H1 (cell line): ENCODE measurements around the gene PMF1. TPM values are rescaled to one million over a fixed set of nuclear protein-coding genes. Genes with fewer than 3 reads are reported as not detected.

ENCODE experiments used
- CTBP2 ChIP-seq: IDR thresholded peaks from 2 replicates; pipeline ENCODE4 v1.7.0; 2011; ENCODE audit warnings: borderline replicate concordance, mild to moderate bottlenecking, moderate library complexity, mixed read lengths, low read length; ENCODE audit not compliant: insufficient read depth, insufficient read length
- POLR2AphosphoS5 ChIP-seq: IDR thresholded peaks from 2 replicates; pipeline ENCODE4 v1.6.1; 2011; ENCODE audit warnings: low read depth, low read length
- TCF12 ChIP-seq: IDR thresholded peaks from 2 replicates; pipeline ENCODE4 v1.6.1; 2011; ENCODE audit warnings: low read depth, mild to moderate bottlenecking, low read length
- YY1 ChIP-seq: IDR thresholded peaks from 2 replicates; pipeline ENCODE4 v1.6.1; 2011; ENCODE audit warnings: low read depth, mild to moderate bottlenecking, low read length
- polyA plus RNA-seq, 7 experiments: library from polyadenylated mRNA; depleted of rRNA in 3 of 7; stranded (reverse) in 5 of 7; unstranded in 2 of 7; fragments of >200 nt in 5 of 7; fragments of 200-250 nt in 2 of 7; gene quantifications; 1 replicate in 5 of 7; 2 replicates in 1 of 7; 4 replicates in 1 of 7; pipeline versions ENCODE4 v1.2.1 to v1.2.3, GENCODE V29; 2011 to 2013; ENCODE audit warnings: missing spikeins in 2 of 7, mixed read lengths in 2 of 7
- total RNA-seq: library from RNA; stranded (reverse); fragmentation: NEBNext Ultra II Directional; extraction: Animal tissue kit (Norgen Biotek cat#: 25700); gene quantifications from 2 replicates; pipeline ENCODE4 v1.2.1, GENCODE V29; 2021
- TF ChIP-seq, protein P1 (sequence below): fragments of 300-600 bp; sonication (generic); IDR thresholded peaks from 2 replicates; pipeline ENCODE4 v1.7.1; 2012; ENCODE audit warnings: low read length, moderate library complexity, mild to moderate bottlenecking, inconsistent platforms; ENCODE audit not compliant: insufficient replicate concordance

Gene PMF1
- total and polyA plus RNA-seq, 2 of the 8 experiments (the other 6 are each of a cell fraction or from before 2014, with no cell fraction given) = 113 to 296 TPM

DNA sequence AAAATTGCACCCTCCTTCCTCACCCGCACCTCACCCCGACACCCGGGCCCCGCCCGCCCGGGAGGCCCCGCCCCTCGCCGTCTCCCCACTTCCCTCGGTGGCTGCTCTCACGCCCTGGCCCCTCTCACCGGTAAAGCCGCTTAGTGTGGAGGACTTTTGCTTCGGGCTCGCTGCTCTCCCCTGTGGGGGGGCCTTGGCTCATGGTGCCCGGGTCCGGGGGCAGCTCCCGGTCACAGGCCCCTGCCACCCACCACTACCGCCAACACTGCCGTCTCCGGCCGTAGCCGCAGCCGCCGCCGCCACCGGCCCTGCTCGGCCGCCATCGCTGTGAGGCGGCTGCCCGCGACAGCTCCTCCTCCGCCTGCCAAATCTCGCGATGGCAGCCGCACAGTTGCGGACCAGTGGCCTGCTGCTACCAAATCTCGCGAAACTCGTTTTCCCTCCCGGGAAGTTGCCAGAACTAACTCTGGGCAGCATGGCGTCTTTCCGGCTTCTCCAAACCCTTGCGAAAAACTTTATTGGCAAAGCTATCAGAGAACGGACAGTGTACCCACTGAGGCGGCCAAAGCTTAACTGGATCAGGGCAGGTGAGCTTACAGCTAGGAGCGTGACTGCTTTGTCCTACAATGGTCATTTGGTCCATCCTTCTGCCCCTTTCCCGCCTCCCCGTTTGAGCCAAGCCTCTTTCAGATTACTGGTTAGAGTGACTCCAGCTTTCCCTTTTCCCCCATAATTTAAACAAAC is 69.8 kb downstream of the PMF1 start, which contains the start of gene SMG5 (continued):
- TF ChIP-seq, protein P1, sequence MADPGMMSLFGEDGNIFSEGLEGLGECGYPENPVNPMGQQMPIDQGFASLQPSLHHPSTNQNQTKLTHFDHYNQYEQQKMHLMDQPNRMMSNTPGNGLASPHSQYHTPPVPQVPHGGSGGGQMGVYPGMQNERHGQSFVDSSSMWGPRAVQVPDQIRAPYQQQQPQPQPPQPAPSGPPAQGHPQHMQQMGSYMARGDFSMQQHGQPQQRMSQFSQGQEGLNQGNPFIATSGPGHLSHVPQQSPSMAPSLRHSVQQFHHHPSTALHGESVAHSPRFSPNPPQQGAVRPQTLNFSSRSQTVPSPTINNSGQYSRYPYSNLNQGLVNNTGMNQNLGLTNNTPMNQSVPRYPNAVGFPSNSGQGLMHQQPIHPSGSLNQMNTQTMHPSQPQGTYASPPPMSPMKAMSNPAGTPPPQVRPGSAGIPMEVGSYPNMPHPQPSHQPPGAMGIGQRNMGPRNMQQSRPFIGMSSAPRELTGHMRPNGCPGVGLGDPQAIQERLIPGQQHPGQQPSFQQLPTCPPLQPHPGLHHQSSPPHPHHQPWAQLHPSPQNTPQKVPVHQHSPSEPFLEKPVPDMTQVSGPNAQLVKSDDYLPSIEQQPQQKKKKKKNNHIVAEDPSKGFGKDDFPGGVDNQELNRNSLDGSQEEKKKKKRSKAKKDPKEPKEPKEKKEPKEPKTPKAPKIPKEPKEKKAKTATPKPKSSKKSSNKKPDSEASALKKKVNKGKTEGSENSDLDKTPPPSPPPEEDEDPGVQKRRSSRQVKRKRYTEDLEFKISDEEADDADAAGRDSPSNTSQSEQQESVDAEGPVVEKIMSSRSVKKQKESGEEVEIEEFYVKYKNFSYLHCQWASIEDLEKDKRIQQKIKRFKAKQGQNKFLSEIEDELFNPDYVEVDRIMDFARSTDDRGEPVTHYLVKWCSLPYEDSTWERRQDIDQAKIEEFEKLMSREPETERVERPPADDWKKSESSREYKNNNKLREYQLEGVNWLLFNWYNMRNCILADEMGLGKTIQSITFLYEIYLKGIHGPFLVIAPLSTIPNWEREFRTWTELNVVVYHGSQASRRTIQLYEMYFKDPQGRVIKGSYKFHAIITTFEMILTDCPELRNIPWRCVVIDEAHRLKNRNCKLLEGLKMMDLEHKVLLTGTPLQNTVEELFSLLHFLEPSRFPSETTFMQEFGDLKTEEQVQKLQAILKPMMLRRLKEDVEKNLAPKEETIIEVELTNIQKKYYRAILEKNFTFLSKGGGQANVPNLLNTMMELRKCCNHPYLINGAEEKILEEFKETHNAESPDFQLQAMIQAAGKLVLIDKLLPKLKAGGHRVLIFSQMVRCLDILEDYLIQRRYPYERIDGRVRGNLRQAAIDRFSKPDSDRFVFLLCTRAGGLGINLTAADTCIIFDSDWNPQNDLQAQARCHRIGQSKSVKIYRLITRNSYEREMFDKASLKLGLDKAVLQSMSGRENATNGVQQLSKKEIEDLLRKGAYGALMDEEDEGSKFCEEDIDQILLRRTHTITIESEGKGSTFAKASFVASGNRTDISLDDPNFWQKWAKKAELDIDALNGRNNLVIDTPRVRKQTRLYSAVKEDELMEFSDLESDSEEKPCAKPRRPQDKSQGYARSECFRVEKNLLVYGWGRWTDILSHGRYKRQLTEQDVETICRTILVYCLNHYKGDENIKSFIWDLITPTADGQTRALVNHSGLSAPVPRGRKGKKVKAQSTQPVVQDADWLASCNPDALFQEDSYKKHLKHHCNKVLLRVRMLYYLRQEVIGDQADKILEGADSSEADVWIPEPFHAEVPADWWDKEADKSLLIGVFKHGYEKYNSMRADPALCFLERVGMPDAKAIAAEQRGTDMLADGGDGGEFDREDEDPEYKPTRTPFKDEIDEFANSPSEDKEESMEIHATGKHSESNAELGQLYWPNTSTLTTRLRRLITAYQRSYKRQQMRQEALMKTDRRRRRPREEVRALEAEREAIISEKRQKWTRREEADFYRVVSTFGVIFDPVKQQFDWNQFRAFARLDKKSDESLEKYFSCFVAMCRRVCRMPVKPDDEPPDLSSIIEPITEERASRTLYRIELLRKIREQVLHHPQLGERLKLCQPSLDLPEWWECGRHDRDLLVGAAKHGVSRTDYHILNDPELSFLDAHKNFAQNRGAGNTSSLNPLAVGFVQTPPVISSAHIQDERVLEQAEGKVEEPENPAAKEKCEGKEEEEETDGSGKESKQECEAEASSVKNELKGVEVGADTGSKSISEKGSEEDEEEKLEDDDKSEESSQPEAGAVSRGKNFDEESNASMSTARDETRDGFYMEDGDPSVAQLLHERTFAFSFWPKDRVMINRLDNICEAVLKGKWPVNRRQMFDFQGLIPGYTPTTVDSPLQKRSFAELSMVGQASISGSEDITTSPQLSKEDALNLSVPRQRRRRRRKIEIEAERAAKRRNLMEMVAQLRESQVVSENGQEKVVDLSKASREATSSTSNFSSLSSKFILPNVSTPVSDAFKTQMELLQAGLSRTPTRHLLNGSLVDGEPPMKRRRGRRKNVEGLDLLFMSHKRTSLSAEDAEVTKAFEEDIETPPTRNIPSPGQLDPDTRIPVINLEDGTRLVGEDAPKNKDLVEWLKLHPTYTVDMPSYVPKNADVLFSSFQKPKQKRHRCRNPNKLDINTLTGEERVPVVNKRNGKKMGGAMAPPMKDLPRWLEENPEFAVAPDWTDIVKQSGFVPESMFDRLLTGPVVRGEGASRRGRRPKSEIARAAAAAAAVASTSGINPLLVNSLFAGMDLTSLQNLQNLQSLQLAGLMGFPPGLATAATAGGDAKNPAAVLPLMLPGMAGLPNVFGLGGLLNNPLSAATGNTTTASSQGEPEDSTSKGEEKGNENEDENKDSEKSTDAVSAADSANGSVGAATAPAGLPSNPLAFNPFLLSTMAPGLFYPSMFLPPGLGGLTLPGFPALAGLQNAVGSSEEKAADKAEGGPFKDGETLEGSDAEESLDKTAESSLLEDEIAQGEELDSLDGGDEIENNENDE = no peak
- TF ChIP-seq POLR2AphosphoS5 (peak; percentile 95), TCF12 (peak; percentile 92), YY1 (peak; percentile 99), CTBP2 (peak; percentile 33)
